Type B pancreatic cell (in vitro differentiated cells): Measurements from ENCODE around the gene ARHGEF16. TPM values are rescaled to one million over a fixed set of nuclear protein-coding genes. Genes with fewer than 3 reads are reported as not detected.

Experiments used
- DNase-seq: peaks from one replicate; pipeline ENCODE4 v3.0.0; 2021; ENCODE audit warnings: mixed read lengths; ENCODE audit not compliant: unreplicated experiment; ENCODE audit errors: extremely low spot score
- H3K27ac Mint-ChIP-seq: 2 replicates; pipeline ENCODE4 v1.8.0; 2021; ENCODE audit warnings: mild to moderate bottlenecking, mixed read lengths
- H3K27me3 Mint-ChIP-seq: 2 replicates; pipeline ENCODE4 v1.8.0; 2021; ENCODE audit warnings: mixed read lengths
- H3K36me3 Mint-ChIP-seq: 2 replicates; pipeline ENCODE4 v1.8.0; 2021; ENCODE audit warnings: mixed read lengths
- H3K4me1 Mint-ChIP-seq: one replicate; pipeline ENCODE4 v1.8.0; 2021; ENCODE audit warnings: mixed read lengths; ENCODE audit not compliant: unreplicated experiment
- H3K4me3 Mint-ChIP-seq: 2 replicates; pipeline ENCODE4 v1.8.0; 2021; ENCODE audit warnings: mild to moderate bottlenecking, mixed read lengths
- H3K9me3 Mint-ChIP-seq: 2 replicates; pipeline ENCODE4 v1.8.0; 2021; ENCODE audit warnings: mixed read lengths
- CTCF ChIP-seq: fragments of 200-600 bp; sonication (generic); conservative IDR thresholded peaks from 2 replicates; pipeline ENCODE4 v1.5.0; 2021; ENCODE audit warnings: antibody characterized with exemption, mild to moderate bottlenecking
- total RNA-seq: library from RNA; stranded (reverse); gene quantifications from 2 replicates; pipeline ENCODE4 v1.2.1, GENCODE V29; 2021; ENCODE audit warnings: low replicate concordance

ARHGEF16 gene
- total RNA-seq, 1 donor from 2014 or later: 16.1 TPM

GRCh38 chr1:3511306-3511705, 56.8 kb downstream of the ARHGEF16 start:
- Mint-ChIP-seq H3K4me3 (no peak overlapping the region), H3K36me3 (no peaks in the 10 kb centered on the region), H3K27me3 (no peaks in the 10 kb centered on the region), H3K4me1 (no peaks in the 10 kb centered on the region), H3K9me3 (no peaks in the 10 kb centered on the region), H3K27ac (no peak overlapping the region)
- TF ChIP-seq CTCF: no peak
- no peak for DNase-seq

GRCh38 chr1:3511856-3512255, 57.4 kb downstream of the ARHGEF16 start:
- no peak for TF ChIP-seq CTCF
- no peaks in the 10 kb centered on the region for H3K9me3 Mint-ChIP-seq
- H3K4me1 Mint-ChIP-seq: no peaks in the 10 kb centered on the region

GRCh38 chr1:3514404-3514803, 59.9 kb downstream of the ARHGEF16 start:
- no peak for DNase-seq
- Mint-ChIP-seq H3K36me3 (no peaks in the 10 kb centered on the region), H3K4me3 (no peak overlapping the region), H3K27ac (no peak overlapping the region), H3K27me3 (no peaks in the 10 kb centered on the region), H3K9me3 (no peaks in the 10 kb centered on the region), H3K4me1 (no peaks in the 10 kb centered on the region)
- TF ChIP-seq CTCF: no peak

More at GRCh38 chr1:3511856-3512255, 57.4 kb downstream of the ARHGEF16 start:
- Mint-ChIP-seq H3K27ac (no peak overlapping the region), H3K27me3 (no peaks in the 10 kb centered on the region), H3K4me3 (no peak overlapping the region), H3K36me3 (no peaks in the 10 kb centered on the region)
- DNase-seq: no peak

GRCh38 chr1:3515272-3515671, 60.8 kb downstream of the ARHGEF16 start:
- Mint-ChIP-seq H3K4me3 (no peak overlapping the region), H3K9me3 (no peaks in the 10 kb centered on the region), H3K27ac (no peak overlapping the region), H3K4me1 (no peaks in the 10 kb centered on the region), H3K36me3 (no peaks in the 10 kb centered on the region), H3K27me3 (no peaks in the 10 kb centered on the region)
- no peak for DNase-seq
- TF ChIP-seq CTCF: no peak

- H3K9me3 Mint-ChIP-seq: no peaks in the 10 kb centered on the region
- H3K27ac Mint-ChIP-seq: no peak overlapping the region
- no peaks in the 10 kb centered on the region for H3K36me3 Mint-ChIP-seq
- TF ChIP-seq CTCF: no peak
- no peak for DNase-seq
- no peaks in the 10 kb centered on the region for H3K4me1 Mint-ChIP-seq
- H3K4me3 Mint-ChIP-seq: no peak overlapping the region
- H3K27me3 Mint-ChIP-seq: no peaks in the 10 kb centered on the region
Measured at GRCh38 chr1:3515774-3516480, 61.5 kb downstream of the ARHGEF16 start.

GRCh38 chr1:3516481-3516869, 62.0 kb downstream of the ARHGEF16 start:
- H3K36me3 Mint-ChIP-seq: no peaks in the 10 kb centered on the region
- no peaks in the 10 kb centered on the region for H3K4me1 Mint-ChIP-seq
- H3K27me3 Mint-ChIP-seq: no peaks in the 10 kb centered on the region
- TF ChIP-seq CTCF: no peak
- DNase-seq: no peak
- no peaks in the 10 kb centered on the region for H3K9me3 Mint-ChIP-seq
- H3K4me3 Mint-ChIP-seq: no peak overlapping the region
- H3K27ac Mint-ChIP-seq: no peak overlapping the region
